NOMO-1 treated with dmso at 0.1 percent for 144 hours (cell line): Measurements from ENCODE around the gene VASP.

Experiments
- DNase-seq: peaks from one replicate; lab custom pipeline; 2025; ENCODE audit not compliant: unreplicated experiment; lab: John Stamatoyannopoulos, UW

VASP gene

DNA sequence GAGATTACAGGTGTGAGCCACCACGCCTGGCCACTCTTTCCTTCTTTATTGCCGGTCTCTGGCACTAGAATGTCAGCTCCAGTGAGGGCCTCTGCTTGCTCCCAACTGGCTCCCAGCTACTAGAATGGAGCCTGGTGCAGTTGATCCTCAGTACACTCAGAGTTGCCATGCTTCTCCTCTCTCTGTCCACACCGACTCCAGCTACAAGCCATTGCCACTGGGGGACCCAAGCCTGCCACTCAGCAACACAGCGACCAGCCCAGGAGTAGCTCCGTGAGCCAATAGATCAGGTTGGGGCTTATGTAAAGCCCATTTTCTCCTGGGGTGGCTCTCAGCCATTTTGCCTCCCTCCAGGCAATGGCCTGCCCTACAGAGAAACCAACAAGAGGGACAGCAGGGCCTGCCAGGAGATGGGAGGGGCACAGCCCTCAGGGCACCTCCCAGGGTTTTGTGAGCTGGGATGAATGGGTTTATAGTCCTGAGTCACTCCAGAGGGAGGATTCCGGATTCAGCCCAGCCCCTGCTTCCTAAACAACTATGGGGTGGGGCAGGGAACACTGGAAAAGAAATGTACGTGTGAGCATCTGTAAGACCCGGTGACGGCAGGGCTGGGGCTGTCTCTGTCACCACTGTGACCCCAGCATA lies 40.8 kb downstream of the VASP start:
- no peak for DNase-seq

DNA sequence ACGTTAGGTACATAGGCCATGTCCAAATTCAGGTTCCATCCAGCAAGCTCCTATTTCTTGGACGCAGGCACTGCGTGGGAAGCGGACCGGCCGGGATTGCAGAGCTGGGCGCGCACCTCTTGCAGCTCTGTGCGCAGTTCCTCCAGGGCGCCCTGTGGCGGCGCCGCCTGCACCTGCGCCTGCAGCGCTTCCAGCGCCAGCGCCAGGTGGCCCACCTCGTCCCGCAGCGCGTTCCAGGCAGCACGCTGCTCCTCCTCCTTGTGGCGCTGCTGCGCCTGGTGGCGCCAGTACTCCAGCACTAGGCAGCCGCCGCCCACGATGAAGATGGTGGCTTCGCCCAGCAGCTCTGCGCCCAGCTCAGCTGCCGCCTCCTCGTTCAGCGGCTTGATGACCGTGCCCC lies 46.2 kb downstream of the VASP start:
- DNase-seq: no peak

DNA sequence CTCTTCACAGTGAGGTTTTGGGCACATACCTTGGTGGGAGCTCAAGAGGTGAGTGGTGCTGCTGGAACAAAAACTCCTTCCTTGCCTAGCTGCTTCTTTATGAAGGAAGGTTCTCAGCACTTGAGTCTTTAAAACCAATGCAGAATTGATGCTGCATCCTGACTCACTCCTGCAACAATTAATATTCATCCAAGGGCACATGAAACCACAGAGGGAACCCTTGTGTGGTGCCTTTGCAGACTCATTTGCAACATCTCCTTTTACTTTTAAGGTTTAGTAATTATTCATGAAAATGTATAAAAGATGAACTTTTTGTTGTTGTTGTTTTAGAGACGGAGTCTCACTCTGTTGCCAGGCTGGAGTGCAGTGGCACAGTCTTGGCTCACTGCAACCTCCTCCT lies 47.2 kb downstream of the VASP start:
- DNase-seq: no peak

DNA sequence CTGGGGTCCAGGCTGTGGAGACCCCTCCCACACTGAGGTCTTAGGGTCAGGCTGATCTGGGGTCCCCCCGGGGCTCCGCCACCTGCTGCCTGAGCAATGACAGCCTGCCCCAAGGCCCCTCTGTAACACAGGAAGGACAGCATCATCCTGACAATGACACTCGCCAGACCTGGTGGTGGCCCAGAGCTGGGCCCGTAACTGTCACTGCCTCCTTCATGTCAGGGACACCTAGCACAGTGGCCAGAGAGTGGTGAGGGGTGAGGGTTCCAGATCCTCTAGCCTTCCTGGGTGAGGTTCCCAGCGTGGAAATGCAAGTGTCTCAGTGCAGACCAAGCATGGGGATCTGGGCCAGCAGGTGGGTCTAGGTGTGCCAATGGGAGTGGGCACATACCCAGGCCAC lies 49.6 kb downstream of the VASP start:
- DNase-seq: no peak

DNA sequence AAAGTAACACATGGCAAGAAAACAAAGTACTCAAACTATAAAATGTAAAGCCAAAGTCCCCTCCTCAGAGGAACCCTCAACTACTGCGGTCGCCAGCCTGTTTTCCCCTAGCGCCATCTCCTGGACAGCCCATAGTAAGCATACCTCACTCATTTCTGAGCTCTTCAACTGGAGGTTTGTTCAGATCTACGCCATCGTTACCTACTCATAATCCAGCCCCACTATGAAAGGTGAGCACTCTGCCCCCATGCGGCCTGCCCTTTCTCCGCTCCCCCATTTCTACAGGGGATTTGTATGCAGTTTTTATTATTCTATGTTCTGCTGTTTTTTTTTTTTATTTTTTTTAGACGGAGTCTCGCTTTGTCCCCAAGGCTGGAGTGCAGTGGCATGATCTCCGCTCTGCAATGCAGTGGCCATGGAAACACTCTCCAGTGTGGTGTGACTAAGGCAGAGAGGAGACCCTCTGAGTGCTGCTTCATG lies 51.2 kb downstream of the VASP start:
- peak; percentile 70 for DNase-seq

DNA sequence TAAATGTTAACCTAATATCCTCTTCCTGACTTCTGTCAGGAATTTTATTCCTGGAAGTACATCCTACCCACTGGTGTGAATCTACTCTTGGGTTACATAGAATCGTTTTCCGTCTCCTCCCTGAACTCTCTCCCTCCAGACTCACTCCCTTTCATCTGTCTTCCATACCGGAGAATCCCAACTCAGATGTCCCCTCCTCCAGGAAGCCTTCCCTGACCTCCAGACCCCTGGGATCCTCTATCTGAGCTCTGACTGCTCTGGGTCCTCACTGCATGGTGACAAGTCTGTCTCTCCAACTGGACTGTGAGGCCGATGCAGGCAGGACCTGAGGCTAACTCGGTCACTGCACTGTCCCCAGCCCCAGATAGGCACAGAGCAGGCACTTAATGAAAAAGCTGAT lies 52.8 kb downstream of the VASP start:
- DNase-seq: no peak

DNA sequence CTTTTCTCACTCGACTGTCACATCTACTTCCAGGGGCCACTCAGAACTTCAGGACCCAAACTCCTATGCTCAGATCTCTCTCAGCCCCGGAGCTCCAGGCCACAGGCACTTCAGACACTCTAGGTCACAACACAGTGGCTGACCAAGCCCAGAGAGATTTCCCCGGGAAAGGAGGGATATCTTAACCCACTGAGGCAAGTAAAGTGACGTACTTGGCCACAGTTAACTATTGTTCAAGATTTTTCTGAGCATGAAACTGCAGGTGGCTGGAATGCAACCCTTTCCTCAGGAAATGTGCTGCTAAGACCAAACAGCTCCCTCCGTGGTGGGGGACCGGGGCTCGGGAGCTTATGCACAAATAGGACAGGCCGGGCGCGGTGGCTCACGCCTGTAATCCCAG lies 53.4 kb downstream of the VASP start:
- no peak for DNase-seq

DNA sequence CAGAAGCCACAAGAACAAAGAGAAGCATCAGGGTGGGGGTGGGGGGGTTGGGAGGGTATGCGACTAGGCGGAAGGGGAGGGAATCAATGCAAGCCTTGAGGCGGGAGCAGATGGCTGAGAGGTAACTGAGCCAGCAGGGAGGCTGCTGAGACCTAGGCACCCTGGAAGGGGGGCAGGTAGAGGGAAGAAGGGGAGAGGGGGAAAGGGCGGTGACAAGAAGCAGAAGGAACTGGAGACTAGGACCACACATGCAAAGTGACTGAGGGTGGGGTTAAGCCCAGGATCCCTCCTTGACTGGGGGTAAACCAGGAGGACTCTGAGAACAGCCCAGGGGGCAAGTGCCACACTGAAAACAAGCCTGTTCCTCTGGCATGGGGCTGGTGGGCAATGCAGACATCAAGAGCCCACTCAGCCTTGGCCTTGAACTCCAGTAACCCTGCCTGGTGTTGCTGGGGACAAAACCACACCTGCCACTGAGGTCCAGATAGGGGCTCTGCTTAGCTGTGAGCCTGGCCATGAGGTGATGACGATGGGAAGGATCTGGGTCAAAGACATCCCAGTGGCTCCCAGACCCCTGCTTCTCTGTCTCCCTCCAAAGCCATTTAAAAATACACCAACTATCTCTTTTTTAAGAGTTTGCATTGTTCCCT lies 57.0 kb downstream of the VASP start:
- DNase-seq: no peak

DNA sequence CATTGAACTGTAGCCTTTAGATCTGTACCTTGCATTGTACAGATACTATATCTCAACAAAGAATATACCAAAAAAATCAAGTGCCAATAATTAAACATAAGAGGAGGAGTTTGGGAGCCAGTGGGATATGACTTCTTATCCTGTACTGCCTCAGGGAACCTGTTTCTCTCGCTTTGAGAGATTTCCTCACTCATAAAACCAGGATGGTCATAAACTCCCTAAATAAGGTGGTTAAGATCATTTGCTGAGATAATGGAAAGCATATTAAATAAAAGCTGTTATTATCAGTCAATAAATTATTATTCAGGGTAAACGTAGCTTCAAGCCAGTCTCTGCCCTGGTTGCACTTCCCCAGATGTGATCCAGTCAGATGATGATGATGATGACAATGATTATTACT lies 60.3 kb downstream of the VASP start:
- DNase-seq: no peak

DNA sequence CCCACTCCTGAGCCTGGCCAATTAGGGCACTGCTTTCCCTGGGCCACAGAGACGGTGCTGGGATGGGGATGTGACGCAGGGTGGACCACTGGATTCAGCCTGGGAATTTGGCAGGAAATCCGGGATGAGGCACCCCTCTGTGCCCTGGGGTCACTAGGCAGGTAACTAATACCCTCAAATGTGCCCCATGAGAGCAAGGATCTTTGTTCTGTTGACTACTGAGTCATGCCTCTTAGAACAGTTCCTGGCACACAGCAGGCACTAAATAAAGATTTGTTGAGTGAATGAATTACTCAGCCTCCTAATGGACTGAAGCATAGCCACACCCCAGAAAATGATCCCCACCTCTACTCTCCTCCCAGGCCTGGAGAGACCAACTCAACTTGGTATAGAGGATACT lies 61.5 kb downstream of the VASP start:
- no peak for DNase-seq

DNA sequence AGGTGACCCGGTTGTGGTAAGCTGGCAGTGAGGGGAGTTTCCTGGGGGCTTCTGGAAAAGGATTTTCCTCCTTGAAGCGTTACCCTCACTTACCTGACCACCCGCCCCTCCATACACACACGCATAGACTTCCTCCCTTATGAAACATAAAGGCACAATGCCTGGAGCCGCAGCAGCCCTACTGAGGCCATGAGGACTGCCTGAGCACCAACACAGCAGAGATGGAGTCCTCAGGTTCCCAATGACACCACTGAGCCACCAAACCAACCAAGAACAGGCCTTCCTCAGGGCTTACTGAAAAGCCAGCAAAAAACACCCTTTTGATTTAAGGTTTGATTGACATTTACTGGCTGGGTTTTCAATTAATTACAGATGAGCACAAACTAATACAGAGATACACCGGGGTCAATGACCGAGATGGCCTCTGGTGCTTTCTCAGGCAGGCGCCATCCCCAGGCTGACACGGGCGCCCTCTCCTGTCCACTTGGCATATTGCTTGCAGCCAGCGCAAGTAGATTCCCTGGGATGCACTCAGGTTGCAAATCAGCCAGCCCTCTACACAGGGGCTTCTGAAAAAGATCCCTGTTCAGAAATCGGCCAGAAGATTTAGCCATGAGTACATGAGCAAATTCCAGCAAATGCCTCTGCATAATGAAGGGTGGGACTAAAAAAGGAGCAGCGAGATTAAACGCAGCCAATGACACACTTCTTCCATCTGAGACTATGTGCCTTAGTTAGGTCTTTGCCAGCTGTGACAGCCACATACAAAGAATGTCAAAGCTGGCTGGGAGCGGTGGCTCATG lies 62.5 kb downstream of the VASP start:
- peak; percentile 19 for DNase-seq

DNA sequence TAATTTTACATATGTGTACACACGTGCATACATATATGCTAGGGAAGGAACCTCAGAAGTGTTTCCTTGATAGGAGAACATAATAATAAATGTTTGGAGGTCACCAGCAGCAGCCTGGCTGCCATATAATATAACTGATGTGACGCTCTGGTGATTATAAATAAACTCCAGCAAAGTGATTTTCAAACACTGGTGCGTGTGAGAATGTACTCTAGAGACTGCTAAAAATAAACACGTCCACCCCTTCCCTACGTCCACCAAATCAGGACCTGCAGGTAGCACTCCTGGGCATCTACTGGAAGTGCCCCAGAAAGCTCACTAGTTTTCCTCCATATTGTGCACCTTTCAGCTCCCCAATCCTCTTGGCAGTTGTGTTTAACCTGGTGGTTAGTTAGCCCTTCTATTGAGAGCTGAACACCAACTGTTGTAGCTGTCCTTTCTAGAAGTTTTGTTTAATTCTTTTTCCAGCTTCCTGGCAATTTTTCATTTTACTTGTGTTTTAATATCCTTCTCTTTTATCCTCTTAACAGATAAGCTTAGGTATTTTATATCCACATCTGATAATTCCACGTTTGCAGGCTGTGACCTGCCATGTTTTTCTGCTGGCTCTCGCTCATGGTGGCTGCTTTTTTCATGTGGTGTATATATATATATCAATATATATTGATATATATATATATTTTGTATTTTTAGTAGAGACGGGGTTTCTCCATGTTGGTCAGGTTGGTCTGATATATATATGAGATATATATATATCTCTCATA lies 64.4 kb downstream of the VASP start:
- DNase-seq: no peak

DNA sequence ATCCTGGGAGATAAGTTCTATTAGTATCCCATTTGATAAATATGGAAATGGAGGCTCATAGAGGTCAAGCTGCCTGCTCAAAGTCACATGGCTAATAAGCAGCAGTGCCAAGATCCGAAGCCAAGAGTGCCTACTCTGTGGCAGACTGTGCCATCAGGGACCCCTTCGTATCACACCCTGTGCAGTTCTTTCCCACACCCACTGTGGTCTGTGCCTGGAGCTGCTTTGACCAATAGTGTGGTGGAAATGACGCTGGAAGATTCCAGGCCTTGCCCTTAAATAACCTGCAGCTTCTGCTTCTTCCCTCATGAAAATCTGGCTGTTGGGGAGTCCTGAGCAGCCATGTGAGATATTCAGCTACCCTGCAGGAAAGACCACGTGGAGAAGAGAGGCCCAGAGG lies 67.2 kb downstream of the VASP start:
- DNase-seq: no peak

DNA sequence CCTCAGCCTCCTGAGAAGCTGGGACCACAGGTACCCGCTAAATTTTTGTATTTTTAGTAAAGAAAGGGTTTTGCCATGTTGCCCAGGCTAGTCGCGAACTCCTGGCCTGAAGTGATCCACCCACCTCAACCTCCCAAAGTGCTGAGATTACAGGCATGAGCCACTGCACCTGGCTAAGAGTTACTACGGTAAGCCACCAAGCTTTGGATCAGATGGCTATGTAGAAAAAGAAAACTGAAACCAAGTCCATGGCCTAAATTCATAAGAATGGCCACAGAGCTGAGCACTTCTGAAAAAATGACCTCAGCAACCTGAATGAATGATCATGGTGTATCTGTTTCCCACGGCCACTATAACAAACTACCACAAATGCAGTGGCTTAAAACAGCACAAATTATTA lies 67.9 kb downstream of the VASP start:
- DNase-seq: no peak
